ENCODE results near the gene EPB41.
"Not testable (repeated sequence)": the region's sequence is repeated elsewhere in the genome, so short reads cannot be mapped to it uniquely, and the experiment has no call there.

The EPB41 gene

DNA sequence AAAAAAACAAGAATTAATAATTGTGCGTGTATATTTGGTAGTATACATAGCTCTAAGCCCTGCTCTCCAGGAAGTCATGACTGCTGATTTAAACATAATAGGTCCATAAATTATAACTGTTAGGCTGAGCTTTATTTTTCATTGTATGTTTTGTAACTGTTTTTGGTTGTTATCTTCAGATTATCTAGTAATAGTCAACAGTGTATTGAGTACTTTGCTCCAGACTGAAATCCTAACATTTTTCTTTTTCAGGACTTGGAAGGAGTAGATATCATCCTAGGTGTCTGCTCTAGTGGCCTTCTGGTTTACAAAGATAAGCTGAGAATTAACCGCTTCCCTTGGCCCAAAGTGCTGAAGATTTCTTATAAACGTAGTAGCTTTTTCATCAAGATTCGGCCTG lies 118.5 kb downstream of the EPB41 start:
- DNase-seq (ENCODE audit: low read depth), result no peak
- TF ChIP-seq CTCF (conservative IDR thresholded peaks at IDR 0.05; ENCODE audit: low read length), result no peak
- no peak overlapping the region for H3K4me3 ChIP-seq (ENCODE audit: low read length)

- DNase-seq (ENCODE audit: low read depth), result peak; percentile 50
- H3K4me3 ChIP-seq (ENCODE audit: low read length), result no peak overlapping the region
- peak; percentile 77 for TF ChIP-seq CTCF (conservative IDR thresholded peaks at IDR 0.05; ENCODE audit: low read length)
These were observed 119.6 kb downstream of the EPB41 start for GRCh38 chr1:29033829-29034466.

- TF ChIP-seq CTCF (conservative IDR thresholded peaks at IDR 0.05; ENCODE audit: low read length), result no peak
- DNase-seq (ENCODE audit: low read depth), result peak; percentile 27
These were observed 129.1 kb downstream of the EPB41 start for GRCh38 chr1:29043274-29043965.

DNA sequence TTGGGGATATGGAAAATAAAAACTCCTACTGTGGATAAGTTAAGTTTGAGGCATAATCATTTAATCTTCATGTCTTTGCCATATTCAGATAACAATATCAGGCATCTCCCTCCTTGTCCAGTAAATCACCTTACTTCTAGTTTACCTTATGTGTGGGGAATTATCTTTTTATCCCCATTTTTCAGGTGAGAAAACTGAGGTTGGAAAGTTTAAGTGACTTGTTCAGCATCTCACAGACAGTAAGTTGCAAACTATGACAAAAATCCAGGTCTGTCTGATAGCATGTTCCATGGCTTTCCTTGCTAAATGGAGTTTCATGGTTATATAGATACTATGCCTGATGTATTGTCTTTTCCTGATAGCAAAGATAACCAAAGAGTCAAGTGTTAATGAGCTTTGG lies 129.6 kb downstream of the EPB41 start:
- no peak for DNase-seq (ENCODE audit: low read depth)

More at GRCh38 chr1:29043274-29043965, 129.1 kb downstream of the EPB41 start:
- no peak overlapping the region for H3K4me3 ChIP-seq (ENCODE audit: low read length)

DNA sequence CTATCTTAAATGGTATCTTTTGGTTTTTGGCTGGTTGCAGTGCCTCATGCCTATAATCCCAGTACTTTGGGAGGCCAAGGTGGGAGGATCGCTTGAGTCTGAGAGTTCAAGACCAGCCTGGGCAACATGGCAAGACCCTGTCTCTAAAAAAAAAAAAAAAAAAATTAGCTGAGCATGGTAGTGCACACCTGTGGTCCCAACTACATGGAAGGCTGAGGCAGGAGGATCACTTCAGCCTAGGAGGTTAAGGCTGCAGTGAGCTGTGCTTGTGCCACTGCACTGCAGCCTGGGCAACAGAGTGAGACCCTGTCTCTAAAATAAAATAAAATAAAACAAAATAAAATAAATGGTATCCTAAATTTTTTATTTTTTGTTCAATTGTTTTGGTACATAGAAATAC lies 131.3 kb downstream of the EPB41 start:
- DNase-seq (ENCODE audit: low read depth); H3K4me3 ChIP-seq (ENCODE audit: low read length): not testable (repeated sequence)

More for the DNA sequence above, 129.6 kb downstream of the EPB41 start:
- no peak overlapping the region for H3K4me3 ChIP-seq (ENCODE audit: low read length)
- no peak for TF ChIP-seq CTCF (conservative IDR thresholded peaks at IDR 0.05; ENCODE audit: low read length)

DNA sequence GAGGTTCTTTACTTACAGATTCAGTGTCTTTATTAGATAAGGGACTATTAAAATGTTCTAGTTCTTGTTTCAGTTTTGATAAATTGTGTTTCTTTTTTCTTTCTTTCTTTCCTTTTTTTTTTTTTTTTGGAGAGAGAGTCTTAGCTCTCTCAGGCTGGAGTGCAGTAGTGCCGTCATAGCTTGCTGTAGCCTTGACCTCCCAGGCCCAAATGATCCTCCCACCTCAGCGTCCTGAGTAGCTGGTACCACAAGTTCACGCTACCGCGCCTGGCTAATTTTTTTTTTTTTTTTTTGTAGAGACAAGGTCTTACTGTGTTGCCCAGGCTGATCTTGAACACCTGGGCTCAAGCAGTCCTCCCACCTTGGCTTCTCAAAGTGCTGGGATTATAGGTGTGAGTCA lies 132.8 kb downstream of the EPB41 start:
- no peak overlapping the region for H3K4me3 ChIP-seq (ENCODE audit: low read length)
- TF ChIP-seq CTCF (conservative IDR thresholded peaks at IDR 0.05; ENCODE audit: low read length), result no peak
- no peak for DNase-seq (ENCODE audit: low read depth)

DNA sequence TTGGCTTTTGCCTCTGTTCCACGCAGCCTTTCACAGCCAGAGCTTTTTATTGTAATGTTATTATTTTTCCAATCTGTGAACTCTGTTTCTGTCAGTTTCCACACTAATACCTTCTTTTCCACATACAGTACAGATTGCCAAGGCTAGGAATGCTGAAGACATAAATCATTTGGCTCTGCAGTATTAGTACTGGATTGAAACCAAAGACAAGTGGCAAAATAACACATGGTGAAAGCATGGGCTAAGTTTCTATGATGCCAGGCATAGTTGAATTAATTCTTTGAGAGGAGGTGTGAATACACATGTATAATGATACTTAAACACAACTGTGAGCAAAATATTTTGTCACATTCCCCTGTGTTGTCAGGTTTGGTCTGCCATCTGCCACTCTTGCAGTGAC lies 135.8 kb downstream of the EPB41 start:
- peak; percentile 59 for DNase-seq (ENCODE audit: low read depth)
- TF ChIP-seq CTCF (conservative IDR thresholded peaks at IDR 0.05; ENCODE audit: low read length), result no peak
- no peak overlapping the region for H3K4me3 ChIP-seq (ENCODE audit: low read length)
